Keratinocyte (primary cell): ENCODE data around the gene GRHPR. TPM values are rescaled to one million over a fixed set of nuclear protein-coding genes. Genes with fewer than 3 reads are reported as not detected.

Experiments used
- DNase-seq: peaks from one replicate; pipeline ENCODE4 v3.0.0-alpha.2; 2011; ENCODE audit warnings: low read depth, missing footprints, low spot score
- FAIRE-seq: peaks from 2 replicates; lab custom pipeline; 2011; peaks lifted over from hg19 to GRCh38; lab: Jason Lieb, UNC
- H2AFZ ChIP-seq: 2 replicates; pipeline ENCODE4 v1.6.0; 2012; ENCODE audit warnings: low read length, control low read depth, inconsistent platforms; ENCODE audit not compliant: control insufficient read depth
- H3K27ac ChIP-seq: 2 replicates; pipeline ENCODE4 v1.5.1; 2011; ENCODE audit warnings: low read length; ENCODE audit not compliant: control insufficient read depth, insufficient read depth
- H3K27me3 ChIP-seq: 3 replicates; pipeline ENCODE4 v1.6.0; 2011; ENCODE audit warnings: low read length; ENCODE audit not compliant: control insufficient read depth, insufficient read depth; ENCODE audit errors: extremely low read depth
- H3K36me3 ChIP-seq, 2 experiments: 2 replicates in 1 of 2; 3 replicates in 1 of 2; pipeline ENCODE4 v1.5.1; 2011; ENCODE audit warnings: low read length in 2 of 2, mild to moderate bottlenecking in 1 of 2; ENCODE audit not compliant: control insufficient read depth in 2 of 2, insufficient read depth in 2 of 2; ENCODE audit errors: extremely low read depth in 1 of 2
- H3K4me1 ChIP-seq: 3 replicates; pipeline ENCODE4 v1.5.1; 2011; ENCODE audit warnings: low read length; ENCODE audit not compliant: control insufficient read depth, insufficient read depth; ENCODE audit errors: extremely low read depth
- H3K4me2 ChIP-seq: 3 replicates; pipeline ENCODE4 v1.6.0; 2011; ENCODE audit warnings: low read depth, low read length; ENCODE audit not compliant: control insufficient read depth, insufficient read depth; ENCODE audit errors: extremely low read depth
- H3K4me3 ChIP-seq, 3 experiments: fragments of 200-600 bp in 1 of 3; sonication (generic) in 1 of 3; 2 replicates in 2 of 3; 3 replicates in 1 of 3; pipeline ENCODE4 v1.5.1; 2011 to 2016; ENCODE audit warnings: low read length in 3 of 3, mild to moderate bottlenecking in 3 of 3, control low read depth in 2 of 3, inconsistent platforms in 1 of 3, low read depth in 1 of 3, mixed read lengths in 1 of 3, mixed run types in 1 of 3, moderate library complexity in 1 of 3; ENCODE audit not compliant: control insufficient read depth in 2 of 3, insufficient read depth in 2 of 3; ENCODE audit errors: extremely low read depth in 1 of 3
- H3K79me2 ChIP-seq: 2 replicates; pipeline ENCODE4 v1.6.0; 2012; ENCODE audit warnings: low read length; ENCODE audit not compliant: control insufficient read depth, insufficient read depth
- H3K9ac ChIP-seq: 3 replicates; pipeline ENCODE4 v1.6.0; 2011; ENCODE audit warnings: low read length; ENCODE audit not compliant: control insufficient read depth, insufficient read depth; ENCODE audit errors: extremely low read depth
- H3K9me1 ChIP-seq: 3 replicates; pipeline ENCODE4 v1.6.0; 2011; ENCODE audit warnings: low read length; ENCODE audit not compliant: control insufficient read depth, insufficient read depth; ENCODE audit errors: extremely low read depth
- H3K9me3 ChIP-seq: 2 replicates; pipeline ENCODE4 v1.5.1; 2012; ENCODE audit warnings: low read depth, low read length; ENCODE audit not compliant: control insufficient read depth
- H4K20me1 ChIP-seq: 3 replicates; pipeline ENCODE4 v1.6.0; 2011; ENCODE audit warnings: low read length; ENCODE audit not compliant: control insufficient read depth, insufficient read depth; ENCODE audit errors: extremely low read depth
- CTCF ChIP-seq, 3 experiments: IDR thresholded peaks in 1 of 3; conservative IDR thresholded peaks in 1 of 3; optimal IDR thresholded peaks in 1 of 3; 2 replicates in 2 of 3; 3 replicates in 1 of 3; pipeline versions ENCODE3 to v1.5.1; 2011; ENCODE audit warnings: low read length in 3 of 3, mild to moderate bottlenecking in 3 of 3, moderate library complexity in 2 of 3, control low read depth in 1 of 3, inconsistent platforms in 1 of 3; ENCODE audit not compliant: insufficient read depth in 2 of 3; ENCODE audit errors: extremely low read depth in 1 of 3
- EZH2 ChIP-seq: IDR thresholded peaks from one replicate; pipeline ENCODE4 v1.6.1; 2012; ENCODE audit warnings: inconsistent platforms, mild to moderate bottlenecking, low read length, moderate library complexity
- dilution Hi-C: fragments of 300-500 bp; cut with MboI; formaldehyde crosslinking; loops from one replicate; pipeline ENCODE4 v1.7.0; 2020; ENCODE audit warnings: low sequenced_read_pairs; ENCODE audit not compliant: extremely low pct_ligation_motif_present
- polyA plus RNA-seq, 5 experiments: library from polyadenylated mRNA; depleted of rRNA in 3 of 5; stranded (reverse) in 3 of 5; stranded (forward) in 1 of 5; unstranded in 1 of 5; fragments of >200 nt; gene quantifications; 1 replicate in 1 of 5; 2 replicates in 3 of 5; 3 replicates in 1 of 5; pipeline versions ENCODE4 v1.2.1 to v1.2.3, GENCODE V29; 2011 to 2012; ENCODE audit warnings: missing spikeins in 2 of 5, low read depth in 1 of 5, low replicate concordance in 1 of 5

The GRHPR gene
- polyA plus RNA-seq, 1 donor (not counting 4 experiments of a cell fraction or from before 2014, with no cell fraction given) = 116 TPM

GRCh38 chr9:37441776-37442370, 19.4 kb downstream of the GRHPR start:
- H3K4me1 ChIP-seq = peaks cover 4% of the 10 kb centered on the region
- H3K9me1 ChIP-seq = no peaks in the 10 kb centered on the region
- H3K27ac ChIP-seq = no peak overlapping the region
- no peak for DNase-seq
- H3K27me3 ChIP-seq = no peaks in the 10 kb centered on the region
- peaks cover 3% of the 10 kb centered on the region for H4K20me1 ChIP-seq
- H3K36me3 ChIP-seq = peaks cover 29 to 44% of the 10 kb centered on the region in 2 experiments
- FAIRE-seq = no peak
- H3K79me2 ChIP-seq = peaks cover 47% of the 10 kb centered on the region
- no peak overlapping the region for H2AFZ ChIP-seq
- H3K9ac ChIP-seq = no peak overlapping the region
- dilution Hi-C loops = no loop called here
- no peaks in the 10 kb centered on the region for H3K9me3 ChIP-seq
- no peak for TF ChIP-seq EZH2
- TF ChIP-seq CTCF (optimal IDR thresholded peaks at IDR 0.05 in 1 of 3, IDR thresholded peaks at IDR 0.05 in 1 of 3, conservative IDR thresholded peaks at IDR 0.05 in 1 of 3; ENCODE audit: extremely low read depth in 1 of 3, insufficient read depth in 2 of 3, low read length in 3 of 3) = no peak
- no peak overlapping the region for H3K4me3 ChIP-seq
- H3K4me2 ChIP-seq = no peak overlapping the region

GRCh38 chr9:37442556-37442955, 20.1 kb downstream of the GRHPR start:
- Histone ChIP-seq H3K27ac (no peak overlapping the region), H3K4me3 (no peak overlapping the region), H3K36me3 (peaks cover 27 to 38% of the 10 kb centered on the region in 2 experiments), H3K4me2 (no peak overlapping the region), H3K27me3 (no peaks in the 10 kb centered on the region), H2AFZ (no peak overlapping the region), H3K9ac (no peak overlapping the region), H3K4me1 (peaks cover 4% of the 10 kb centered on the region), H3K9me1 (no peaks in the 10 kb centered on the region), H3K9me3 (no peaks in the 10 kb centered on the region), H4K20me1 (peaks cover 3% of the 10 kb centered on the region), H3K79me2 (peaks cover 47% of the 10 kb centered on the region)
- FAIRE-seq (no peak), DNase-seq (no peak)
- TF ChIP-seq EZH2 (no peak), CTCF (optimal IDR thresholded peaks at IDR 0.05 in 1 of 3, IDR thresholded peaks at IDR 0.05 in 1 of 3, conservative IDR thresholded peaks at IDR 0.05 in 1 of 3; ENCODE audit: extremely low read depth in 1 of 3, insufficient read depth in 2 of 3, low read length in 3 of 3) (no peak)
- dilution Hi-C loops = no loop called here
